HG03457 (cell line): ENCODE data around the gene PRKN.
"Not testable (repeated sequence)": the region's sequence is repeated elsewhere in the genome, so short reads cannot be mapped to it uniquely, and the experiment has no call there.

Experiments
- ATAC-seq: cut with Tn5 transposase; IDR thresholded peaks from one replicate; pipeline ENCODE4 v1.9.1; 2021; ENCODE audit warnings: moderate number of reproducible peaks; ENCODE audit not compliant: unreplicated experiment

PRKN gene

GRCh38 chr6:162678896-162679295, 48.7 kb downstream of the PRKN start:
- ATAC-seq, result not testable (repeated sequence)

- no peak for ATAC-seq
Observed at GRCh38 chr6:162675503-162675902, 52.1 kb downstream of the PRKN start.

GRCh38 chr6:162674452-162674851, 53.1 kb downstream of the PRKN start:
- no peak for ATAC-seq

- no peak for ATAC-seq
Observed at GRCh38 chr6:162671580-162672165, 55.9 kb downstream of the PRKN start.

GRCh38 chr6:162670345-162670744, 57.2 kb downstream of the PRKN start:
- ATAC-seq, result no peak

- no peak for ATAC-seq
Observed at GRCh38 chr6:162666246-162666645, 61.3 kb downstream of the PRKN start.

- no peak for ATAC-seq
Observed at GRCh38 chr6:162653808-162654207, 73.8 kb downstream of the PRKN start.

- ATAC-seq, result no peak
Observed at GRCh38 chr6:162651505-162651904, 76.1 kb downstream of the PRKN start.

- no peak for ATAC-seq
Observed at GRCh38 chr6:162649271-162649670, 78.3 kb downstream of the PRKN start.

GRCh38 chr6:162644153-162644552, 83.4 kb downstream of the PRKN start:
- no peak for ATAC-seq

- ATAC-seq, result no peak
Observed at GRCh38 chr6:162640756-162641155, 86.8 kb downstream of the PRKN start.

GRCh38 chr6:162639951-162640350, 87.6 kb downstream of the PRKN start:
- no peak for ATAC-seq

GRCh38 chr6:162638931-162639574, 88.5 kb downstream of the PRKN start:
- ATAC-seq, result no peak

GRCh38 chr6:162637317-162637716, 90.2 kb downstream of the PRKN start:
- no peak for ATAC-seq

GRCh38 chr6:162636167-162636566, 91.4 kb downstream of the PRKN start:
- ATAC-seq, result no peak

GRCh38 chr6:162631546-162631945, 96.0 kb downstream of the PRKN start:
- no peak for ATAC-seq

- no peak for ATAC-seq
Observed at GRCh38 chr6:162630069-162630468, 97.5 kb downstream of the PRKN start.

- no peak for ATAC-seq
Observed at GRCh38 chr6:162627825-162628224, 99.7 kb downstream of the PRKN start.

GRCh38 chr6:162627362-162627761, 100.2 kb downstream of the PRKN start:
- ATAC-seq, result no peak

GRCh38 chr6:162626869-162627268, 100.7 kb downstream of the PRKN start:
- ATAC-seq, result no peak

- ATAC-seq, result no peak
Observed at GRCh38 chr6:162625846-162626540, 101.6 kb downstream of the PRKN start.

GRCh38 chr6:162622572-162622971, 105.0 kb downstream of the PRKN start:
- ATAC-seq, result no peak
